H1 (cell line): Measurements from ENCODE around the gene CCDC117. TPM values are rescaled to one million over a fixed set of nuclear protein-coding genes. Genes with fewer than 3 reads are reported as not detected.

ENCODE experiments used
- BACH1 ChIP-seq: IDR thresholded peaks from 2 replicates; pipeline ENCODE4 v1.6.1; 2012; ENCODE audit warnings: low read length, improper control_type of control experiment
- CBX8 ChIP-seq: fragments of 300-800, 300-1000 bp; sonication (generic); IDR thresholded peaks from 2 replicates; pipeline ENCODE4 v1.7.1; 2016; ENCODE audit warnings: low read depth, low read length, borderline replicate concordance
- GTF2F1 ChIP-seq: IDR thresholded peaks from 2 replicates; pipeline ENCODE4 v1.6.1; 2012; ENCODE audit warnings: low read depth, low read length, improper control_type of control experiment, borderline replicate concordance
- MAFK ChIP-seq: IDR thresholded peaks from 2 replicates; pipeline ENCODE4 v1.6.1; 2012; ENCODE audit warnings: low read depth, mild to moderate bottlenecking, improper control_type of control experiment, low read length
- RXRA ChIP-seq: IDR thresholded peaks from 2 replicates; pipeline ENCODE4 v1.6.1; 2011; ENCODE audit warnings: low read depth, mild to moderate bottlenecking, low read length, moderate library complexity; ENCODE audit not compliant: insufficient read depth
- polyA plus RNA-seq, 7 experiments: library from polyadenylated mRNA; depleted of rRNA in 3 of 7; stranded (reverse) in 5 of 7; unstranded in 2 of 7; fragments of >200 nt in 5 of 7; fragments of 200-250 nt in 2 of 7; gene quantifications; 1 replicate in 5 of 7; 2 replicates in 1 of 7; 4 replicates in 1 of 7; pipeline versions ENCODE4 v1.2.1 to v1.2.3, GENCODE V29; 2011 to 2013; ENCODE audit warnings: missing spikeins in 2 of 7, mixed read lengths in 2 of 7
- total RNA-seq: library from RNA; stranded (reverse); fragmentation: NEBNext Ultra II Directional; extraction: Animal tissue kit (Norgen Biotek cat#: 25700); gene quantifications from 2 replicates; pipeline ENCODE4 v1.2.1, GENCODE V29; 2021
- TF ChIP-seq, protein P1 (sequence below): IDR thresholded peaks from 2 replicates; pipeline ENCODE4 v1.6.1; 2012; ENCODE audit warnings: inconsistent platforms

The CCDC117 gene
- total and polyA plus RNA-seq, 2 of the 8 experiments (the other 6 are each of a cell fraction or from before 2014, with no cell fraction given) = 9.1 to 43.1 TPM

DNA sequence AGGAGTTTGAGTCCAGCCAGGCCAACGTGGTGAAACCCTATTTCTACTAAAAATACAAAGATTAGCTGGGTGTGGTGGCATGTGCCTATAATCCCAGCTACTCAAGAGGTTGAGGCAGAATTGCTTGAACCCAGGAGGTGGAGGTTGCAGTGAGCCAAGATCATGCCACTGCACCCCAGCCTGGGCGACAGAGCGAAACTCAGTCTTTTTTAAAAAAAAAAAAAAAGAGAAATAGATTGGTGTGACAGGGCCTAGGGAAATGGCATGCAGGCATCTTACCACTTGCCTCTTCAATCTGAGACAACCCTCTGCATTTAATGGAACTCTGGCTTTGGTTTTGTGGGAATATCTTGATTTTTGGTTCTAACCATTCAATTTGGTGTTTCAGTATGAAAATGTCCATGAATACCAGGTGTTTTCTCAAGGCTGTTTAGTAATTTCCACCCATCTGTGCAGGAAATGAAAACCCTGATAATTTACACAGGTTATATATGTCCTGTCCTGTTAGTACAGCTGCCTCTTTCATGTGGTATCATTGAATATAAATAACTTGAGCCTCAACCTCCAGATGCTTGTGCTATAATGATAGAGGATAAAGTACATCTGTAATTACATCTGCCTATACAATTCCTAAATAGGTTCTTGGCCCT is 19.5 kb downstream of the CCDC117 start (continued):
- TF ChIP-seq RXRA = no peak
- no peak for TF ChIP-seq BACH1
- no peak for TF ChIP-seq GTF2F1
- TF ChIP-seq MAFK = no peak
- TF ChIP-seq, protein P1, sequence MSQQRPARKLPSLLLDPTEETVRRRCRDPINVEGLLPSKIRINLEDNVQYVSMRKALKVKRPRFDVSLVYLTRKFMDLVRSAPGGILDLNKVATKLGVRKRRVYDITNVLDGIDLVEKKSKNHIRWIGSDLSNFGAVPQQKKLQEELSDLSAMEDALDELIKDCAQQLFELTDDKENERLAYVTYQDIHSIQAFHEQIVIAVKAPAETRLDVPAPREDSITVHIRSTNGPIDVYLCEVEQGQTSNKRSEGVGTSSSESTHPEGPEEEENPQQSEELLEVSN = no peak
- TF ChIP-seq CBX8 = no peak
